GM18526 (cell line): ENCODE data around the gene GOLT1A.

Source experiments
- POLR2A ChIP-seq: IDR thresholded peaks from 3 replicates; pipeline ENCODE4 v1.6.1; 2011; ENCODE audit not compliant: insufficient read length; ENCODE audit errors: extremely low read depth

Gene GOLT1A

DNA sequence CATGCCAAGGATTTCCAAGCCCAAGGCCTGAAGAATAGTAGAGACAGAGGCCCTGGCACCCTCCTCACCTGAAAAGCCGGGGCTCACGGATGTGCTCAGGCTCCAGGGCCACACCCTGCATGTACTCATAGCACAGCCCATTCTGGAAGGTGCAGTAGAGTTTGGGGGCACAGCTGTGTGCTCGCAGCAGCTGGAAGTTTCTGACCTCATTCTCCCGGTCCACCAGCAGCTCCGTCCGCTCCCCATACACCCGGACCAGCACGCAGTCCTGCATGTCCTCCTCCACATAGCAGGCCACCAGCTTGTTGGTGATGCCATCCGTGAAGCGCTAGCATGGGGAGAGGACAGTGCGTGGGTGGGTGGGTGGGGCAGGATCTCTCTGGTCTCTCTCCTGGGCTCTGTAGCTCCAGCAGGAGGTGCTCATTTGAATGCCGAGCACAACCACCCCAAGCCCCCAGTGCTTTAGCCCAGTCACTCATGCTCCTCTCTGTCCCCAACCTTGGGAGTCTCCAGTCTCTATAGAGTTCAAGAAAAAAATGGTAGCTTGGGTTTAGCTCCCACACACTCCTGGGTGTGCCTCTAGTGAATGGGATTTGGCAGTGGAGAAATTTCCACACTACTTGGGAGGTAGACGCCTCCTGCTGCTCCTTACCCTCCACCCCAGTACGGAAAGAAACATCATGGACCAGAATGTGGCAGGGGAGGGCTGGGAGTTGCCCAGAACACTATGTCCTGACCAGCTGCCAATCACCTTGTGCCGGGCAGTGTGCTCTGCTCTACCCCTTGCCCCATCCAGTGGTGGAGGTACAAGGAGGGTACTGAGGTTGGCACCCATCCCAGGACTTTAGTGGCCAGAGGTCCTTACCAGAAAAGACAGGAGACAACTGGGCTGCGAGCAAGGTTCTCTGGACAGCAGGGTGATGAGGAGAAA is 63.9 kb downstream of the GOLT1A start:
- no peak for TF ChIP-seq POLR2A

- TF ChIP-seq POLR2A, result no peak
Observed at GRCh38 chr1:204149107-204149506, 64.7 kb downstream of the GOLT1A start.
